ENCODE measurements around the gene CBL.
"Not testable (repeated sequence)": the region's sequence is repeated elsewhere in the genome, so short reads cannot be mapped to it uniquely, and the experiment has no call there.

The CBL gene

DNA sequence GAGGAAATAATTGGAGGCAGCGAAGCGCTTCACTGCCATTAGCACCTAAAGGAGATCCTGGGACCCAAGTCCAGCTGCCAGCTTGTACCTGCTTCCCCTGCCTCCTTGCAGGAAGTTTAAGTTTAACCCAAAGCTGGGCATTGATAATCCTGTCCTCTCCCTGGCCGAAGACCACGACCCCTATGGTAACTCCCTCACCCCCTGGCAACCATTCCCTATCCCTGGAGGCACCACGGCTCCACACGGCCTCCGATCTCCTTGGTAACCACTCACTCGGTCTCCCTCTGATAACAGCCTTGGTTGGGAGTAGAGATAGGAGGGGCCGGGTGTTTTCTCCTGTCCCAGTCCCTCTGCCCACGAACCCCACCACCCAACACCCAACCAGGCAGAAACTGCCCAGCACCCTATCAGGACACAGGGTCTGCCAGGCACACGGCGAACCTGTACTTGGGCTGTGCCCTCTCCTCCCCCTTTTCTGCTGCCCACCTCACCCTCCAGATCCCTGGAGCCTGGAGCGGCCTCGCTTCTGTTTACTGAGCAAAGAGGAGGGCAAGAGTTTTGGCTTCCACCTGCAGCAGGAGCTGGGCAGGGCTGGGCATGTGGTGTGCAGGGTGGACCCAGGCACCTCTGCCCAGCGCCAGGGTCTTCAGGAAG lies 20.0 kb upstream of the CBL start:
- DNase-seq = no peak

DNA sequence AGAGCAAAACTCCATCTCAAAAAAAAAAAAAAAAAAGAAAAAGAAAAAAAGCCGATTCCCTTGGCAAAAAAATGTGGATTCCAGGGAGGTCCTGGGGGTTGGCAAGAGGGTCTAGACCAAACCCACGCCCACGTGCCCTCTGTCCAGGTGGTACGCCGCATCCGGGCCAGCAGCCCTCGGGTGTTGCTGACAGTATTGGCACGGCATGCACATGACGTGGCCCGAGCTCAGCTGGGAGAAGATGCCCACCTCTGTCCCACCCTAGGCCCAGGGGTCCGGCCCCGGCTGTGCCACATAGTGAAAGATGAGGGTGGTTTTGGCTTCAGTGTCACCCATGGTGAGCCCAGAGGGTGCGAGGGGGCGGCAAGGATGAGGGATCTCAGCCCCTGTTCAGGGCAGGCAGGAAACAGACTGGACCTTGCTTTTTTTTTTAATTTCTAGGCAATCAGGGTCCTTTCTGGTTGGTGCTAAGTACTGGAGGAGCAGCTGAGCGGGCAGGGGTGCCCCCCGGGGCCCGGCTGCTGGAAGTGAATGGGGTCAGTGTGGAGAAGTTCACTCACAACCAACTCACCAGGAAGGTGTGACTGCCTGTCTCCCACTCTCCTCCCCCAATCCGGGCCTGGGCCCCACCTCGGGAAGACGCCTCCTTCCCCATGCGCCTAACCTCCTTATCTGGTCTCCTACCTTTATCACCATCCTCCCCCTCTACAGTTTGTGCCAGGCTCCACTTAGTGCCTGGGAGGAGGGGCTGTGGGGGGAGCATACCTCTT lies 18.8 kb upstream of the CBL start:
- DNase-seq = no peak

DNA sequence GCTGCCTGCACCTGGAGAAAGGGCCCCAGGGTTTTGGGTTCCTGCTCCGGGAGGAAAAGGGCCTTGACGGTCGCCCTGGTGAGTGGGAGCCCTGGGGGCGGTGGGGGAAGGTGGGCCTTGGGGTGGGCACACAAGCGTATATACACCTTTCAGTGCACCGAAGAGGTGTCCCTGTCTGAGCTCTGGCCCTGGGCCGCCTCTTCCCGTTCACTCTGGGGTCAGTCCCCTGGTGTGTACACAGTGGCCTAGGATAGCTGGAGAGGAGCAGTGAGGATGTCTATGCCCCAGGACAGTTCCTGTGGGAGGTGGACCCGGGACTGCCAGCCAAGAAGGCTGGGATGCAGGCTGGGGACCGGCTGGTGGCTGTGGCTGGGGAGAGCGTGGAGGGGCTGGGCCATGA lies 18.1 kb upstream of the CBL start:
- no peak for DNase-seq

DNA sequence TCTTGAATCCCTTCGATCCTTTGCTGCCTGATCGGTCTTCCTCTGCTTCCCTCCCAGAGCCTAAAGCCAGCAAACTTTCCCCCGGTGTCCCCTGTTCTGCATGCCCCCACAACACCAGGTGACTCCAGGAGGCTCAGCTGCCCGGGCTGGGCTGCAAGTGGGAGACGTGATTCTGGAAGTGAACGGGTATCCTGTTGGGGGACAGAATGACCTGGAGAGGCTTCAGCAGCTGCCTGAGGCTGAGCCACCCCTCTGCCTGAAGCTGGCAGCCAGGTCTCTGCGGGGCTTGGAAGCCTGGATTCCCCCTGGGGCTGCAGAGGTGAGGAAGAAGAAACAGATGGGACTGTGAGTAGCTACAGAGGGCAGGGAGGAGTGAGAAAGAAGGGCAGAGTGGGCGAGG lies 17.3 kb upstream of the CBL start:
- no peak for DNase-seq

DNA sequence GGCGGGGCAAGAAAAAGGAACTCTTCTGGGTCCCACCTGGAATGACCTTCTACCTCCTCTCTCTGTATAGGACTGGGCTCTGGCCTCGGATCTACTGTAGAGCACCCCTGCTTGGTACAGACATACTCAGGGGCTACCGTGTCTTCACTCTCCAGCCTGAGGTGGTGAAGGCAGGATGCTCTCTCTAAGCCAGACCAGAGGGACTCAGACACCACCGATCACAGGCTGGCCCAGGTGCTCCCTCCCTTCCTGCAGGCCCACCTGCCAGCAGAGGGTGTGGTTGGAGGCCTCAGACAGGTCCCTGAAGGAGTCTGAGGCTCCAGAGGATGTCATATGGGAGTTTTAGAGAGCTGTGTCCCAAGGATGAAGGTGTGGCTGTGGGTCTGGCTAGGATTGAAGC lies 16.7 kb upstream of the CBL start:
- no peak for DNase-seq

DNA sequence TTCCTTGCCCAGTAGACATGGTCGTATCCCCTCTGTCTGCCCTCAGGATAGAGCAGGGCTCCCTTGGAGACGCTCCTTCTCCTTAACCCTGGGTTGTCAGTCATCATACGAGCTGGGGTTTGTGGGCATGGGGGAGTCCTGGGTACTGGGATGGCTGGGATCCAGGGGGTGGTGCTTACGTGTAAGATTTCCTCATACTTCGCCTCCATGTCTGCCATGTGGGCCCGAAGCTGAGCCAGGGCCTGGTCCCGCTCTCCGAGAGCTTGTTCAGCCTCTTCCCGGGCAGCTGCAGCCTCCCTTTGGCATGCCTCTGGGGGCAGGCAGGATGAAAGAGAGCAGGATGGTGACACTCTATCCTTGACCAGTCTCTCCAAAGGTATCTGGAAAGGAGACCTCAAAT lies 15.6 kb upstream of the CBL start:
- no peak for DNase-seq

DNA sequence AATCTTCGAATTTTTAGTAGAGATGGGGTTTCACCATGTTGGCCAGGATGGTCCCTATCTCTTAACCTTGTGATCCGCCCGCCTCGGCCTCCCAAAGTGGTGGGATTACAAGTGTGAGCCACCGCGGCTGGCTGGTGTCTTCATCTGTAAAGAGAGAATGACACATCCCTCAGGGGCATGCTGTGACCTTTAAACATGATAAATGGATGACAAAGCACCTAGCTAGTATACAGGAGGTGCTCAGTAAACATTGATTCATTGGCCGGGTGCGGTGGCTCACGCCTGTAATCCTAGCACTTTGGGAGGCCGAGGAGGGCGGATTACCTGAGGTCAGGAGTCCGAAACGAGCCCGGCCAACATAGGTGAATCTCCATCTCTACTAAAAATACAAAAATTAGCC lies 14.9 kb upstream of the CBL start:
- DNase-seq = not testable (repeated sequence)

DNA sequence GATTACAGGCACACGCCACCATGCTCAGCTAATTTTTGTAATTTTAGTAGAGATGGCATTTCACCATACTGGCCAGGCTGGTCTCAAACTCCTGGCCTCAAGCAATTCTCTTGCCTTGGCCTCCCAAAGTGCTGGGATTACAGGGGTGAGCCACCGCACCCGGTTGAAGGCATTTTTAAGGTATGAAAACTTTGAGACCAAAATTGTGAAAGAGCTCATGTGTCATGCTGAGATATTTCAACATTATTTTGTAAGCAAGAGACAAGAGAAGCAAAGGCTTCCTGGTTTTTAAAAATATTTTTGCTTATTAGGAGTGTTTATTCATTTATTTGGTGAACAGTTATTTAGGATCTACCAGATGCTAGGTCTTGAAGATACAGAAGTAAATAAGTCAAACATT lies 14.0 kb upstream of the CBL start:
- DNase-seq = no peak

DNA sequence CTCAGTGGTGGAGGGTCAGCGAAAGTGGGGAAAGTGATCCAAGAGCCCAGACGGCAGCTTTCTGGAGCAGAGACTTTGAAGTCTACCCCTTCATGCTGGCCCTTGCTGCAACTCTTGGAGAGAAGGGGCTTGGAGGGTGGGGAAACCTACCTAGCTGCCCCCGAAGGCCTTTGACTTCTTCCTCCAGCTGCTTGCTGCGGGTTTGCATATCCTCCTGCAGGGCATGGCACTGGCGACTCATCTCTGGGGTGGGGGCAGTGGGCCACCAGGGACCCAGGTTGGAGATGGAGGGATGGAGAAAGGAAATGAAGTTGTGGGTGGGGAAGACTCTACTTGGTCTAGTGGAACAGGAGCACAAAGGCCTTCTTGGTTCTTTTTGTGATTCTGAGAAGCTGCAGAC lies 13.1 kb upstream of the CBL start:
- no peak for DNase-seq

DNA sequence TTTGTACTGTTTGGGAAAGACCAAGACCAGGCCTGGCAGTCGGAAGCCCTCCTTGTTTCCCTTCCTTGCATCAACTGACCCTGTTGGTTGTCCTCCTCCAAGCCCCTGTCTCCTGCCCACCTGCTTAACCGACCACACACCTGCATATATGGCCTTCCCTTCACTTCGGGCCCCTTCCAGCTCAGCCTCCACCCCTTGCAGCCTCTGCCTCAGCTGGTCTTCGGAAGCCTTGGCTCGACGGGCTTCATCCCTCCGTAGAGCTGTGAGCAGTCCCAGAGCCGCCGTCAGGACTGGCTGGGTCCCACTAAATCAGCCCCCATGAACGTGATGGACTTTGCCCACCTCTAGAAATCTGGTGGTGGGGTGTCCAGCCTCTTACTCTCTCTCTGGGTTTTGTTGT lies 12.5 kb upstream of the CBL start:
- no peak for DNase-seq

DNA sequence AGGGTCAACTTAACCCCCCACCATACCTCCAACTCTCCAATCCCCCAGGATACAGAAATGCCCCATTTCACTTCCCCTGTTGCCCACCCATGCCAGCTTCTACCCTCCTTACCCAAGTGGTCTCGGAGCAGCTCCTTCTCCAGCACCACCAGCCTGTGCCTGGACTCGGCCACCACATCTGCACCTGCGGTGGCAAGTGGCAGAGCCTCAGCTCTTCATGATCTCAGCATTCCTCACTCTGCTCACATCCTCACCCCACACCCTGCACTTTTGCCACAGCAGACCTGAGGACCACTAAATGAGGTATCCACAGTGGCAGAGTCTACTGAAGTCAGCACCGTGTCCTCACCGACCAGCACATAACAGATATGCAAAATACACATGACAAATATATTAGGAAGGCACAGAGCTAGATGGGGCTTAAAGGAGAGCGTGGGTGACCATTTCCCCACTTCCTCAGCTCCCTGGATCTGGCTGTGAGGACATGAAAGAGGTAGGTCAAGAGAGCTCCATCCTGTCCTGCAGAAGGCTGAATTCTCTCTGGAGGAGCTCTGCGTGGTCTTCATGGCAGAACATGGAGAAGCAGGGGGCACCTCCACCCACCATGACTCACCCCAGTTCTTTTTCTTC lies 11.2 kb upstream of the CBL start:
- no peak for DNase-seq

DNA sequence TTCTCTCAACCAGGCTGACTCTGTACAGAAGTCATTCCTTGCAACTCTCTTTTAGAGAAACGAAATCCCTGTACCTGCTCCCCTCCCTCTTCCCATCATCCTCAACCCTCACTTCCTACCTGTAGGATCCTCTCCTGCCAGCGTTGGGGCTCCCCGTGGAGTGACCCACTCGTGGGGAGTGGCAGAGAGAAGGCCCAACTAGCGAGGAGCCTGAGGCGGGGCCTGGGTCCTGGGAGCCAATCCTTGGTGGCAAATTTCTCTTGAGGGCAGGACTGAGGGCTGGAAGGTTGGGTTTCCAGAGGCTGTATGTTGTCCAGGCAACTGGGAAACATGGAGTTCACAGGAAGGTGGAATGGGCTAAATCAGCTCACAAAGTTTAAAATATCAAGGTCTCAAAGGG lies 10.5 kb upstream of the CBL start:
- peak; percentile 35 for DNase-seq

DNA sequence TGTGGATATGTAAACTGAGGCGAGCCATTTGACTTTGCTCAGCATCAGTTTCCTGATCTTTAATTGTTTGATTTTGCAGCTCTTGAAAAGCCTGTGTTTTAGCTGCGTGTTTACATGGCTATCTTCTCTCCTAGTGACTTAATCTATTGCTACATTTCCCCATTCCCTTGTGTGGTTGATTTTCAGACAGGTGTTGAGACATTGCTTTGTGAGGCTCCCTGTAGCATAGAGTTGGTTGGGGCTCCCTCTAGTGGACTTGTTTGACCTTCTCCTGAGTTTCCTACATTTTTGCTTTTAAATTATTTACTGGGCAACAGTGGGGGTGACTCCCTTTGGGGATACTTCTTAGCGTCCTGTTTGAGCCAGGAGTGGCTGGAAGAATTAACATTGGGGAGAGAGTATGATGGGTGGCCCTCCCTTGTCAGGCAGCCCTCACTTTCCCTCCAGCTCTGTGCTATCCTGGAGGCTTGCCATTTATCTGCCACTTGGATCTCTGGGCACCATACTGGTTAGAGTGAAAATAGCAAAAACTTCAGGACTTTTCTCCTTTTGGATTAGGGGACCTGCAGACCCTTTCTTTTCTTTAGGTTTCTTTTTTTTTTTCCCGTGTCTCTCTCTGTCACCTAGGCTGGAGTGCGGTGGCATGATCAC lies 9.2 kb upstream of the CBL start:
- DNase-seq = peak; percentile 80

DNA sequence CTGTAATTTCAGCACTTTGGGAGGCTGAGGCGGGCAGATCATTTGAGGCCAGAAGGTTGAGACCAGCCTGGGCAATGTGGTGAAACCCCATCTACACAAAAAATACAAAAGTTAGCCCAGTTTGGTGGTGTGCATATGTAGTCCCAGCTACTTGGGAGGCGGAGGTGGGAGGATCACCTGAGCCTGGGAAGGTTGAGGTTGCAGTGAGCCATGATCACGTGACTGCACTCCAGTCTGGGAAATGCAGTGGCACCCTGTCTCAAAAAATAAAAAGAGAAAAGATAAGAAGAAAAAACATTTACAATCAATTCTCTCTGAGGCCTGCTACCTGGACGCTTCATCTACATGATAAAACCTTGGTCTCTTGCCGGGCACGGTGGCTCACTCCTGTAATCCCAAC lies 7.2 kb upstream of the CBL start:
- no peak for DNase-seq

DNA sequence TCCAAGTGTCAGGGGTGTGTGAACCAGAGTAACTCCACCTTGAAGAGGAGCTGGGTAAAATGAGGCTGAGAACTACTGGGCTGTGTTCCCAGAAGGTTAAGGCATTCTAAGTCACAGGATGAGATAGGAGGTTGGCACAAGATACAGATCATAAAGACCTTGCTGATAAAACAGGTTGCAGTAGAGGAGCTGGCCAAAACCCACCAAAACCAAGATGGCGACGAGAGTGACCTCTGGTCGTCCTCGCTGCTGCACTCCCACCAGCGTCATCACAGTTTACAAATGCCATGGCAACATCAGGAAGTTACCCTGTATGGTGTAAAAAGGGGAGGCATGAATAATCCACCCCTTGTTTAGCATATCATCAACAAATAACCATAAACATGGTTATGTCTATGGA lies 4.9 kb upstream of the CBL start:
- DNase-seq = not testable (repeated sequence)

DNA sequence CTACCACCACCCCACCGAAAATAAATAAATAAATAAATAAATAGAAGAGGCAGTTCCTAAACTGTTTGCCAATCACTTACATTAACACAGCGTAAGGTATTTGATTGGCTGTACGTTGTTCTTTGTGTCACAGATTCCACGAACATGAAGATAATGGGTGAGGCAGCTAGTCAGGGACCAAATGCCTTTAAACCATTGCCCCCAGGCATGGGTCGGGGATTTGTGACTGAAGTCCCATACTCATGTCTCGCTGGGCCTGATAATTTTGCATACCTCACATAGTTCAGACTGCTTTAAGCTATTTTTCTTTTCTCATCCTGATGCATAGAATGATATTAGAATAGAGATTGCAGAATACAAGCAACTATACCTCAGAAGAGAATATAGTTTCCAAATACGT lies 3.6 kb upstream of the CBL start:
- no peak for DNase-seq

DNA sequence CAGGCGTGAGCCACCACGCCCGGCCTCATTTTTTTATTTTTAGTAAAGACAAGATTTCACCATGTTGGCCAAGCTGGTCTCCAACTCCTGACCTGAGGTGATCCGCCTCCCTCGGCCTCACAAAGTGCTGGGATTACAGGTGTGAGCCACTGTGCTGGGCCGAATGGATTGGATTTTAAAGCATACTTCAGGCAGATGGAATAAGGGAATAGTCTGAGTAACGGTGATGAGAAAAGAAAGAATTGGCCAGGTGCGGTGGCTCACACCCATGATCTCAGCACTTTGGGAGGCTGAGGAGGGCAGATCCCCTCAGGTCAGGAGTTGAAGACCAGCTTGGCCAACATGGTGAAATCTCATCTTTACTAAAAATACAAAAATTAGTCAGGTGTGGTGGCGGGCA lies 2.1 kb upstream of the CBL start:
- DNase-seq = no peak

DNA sequence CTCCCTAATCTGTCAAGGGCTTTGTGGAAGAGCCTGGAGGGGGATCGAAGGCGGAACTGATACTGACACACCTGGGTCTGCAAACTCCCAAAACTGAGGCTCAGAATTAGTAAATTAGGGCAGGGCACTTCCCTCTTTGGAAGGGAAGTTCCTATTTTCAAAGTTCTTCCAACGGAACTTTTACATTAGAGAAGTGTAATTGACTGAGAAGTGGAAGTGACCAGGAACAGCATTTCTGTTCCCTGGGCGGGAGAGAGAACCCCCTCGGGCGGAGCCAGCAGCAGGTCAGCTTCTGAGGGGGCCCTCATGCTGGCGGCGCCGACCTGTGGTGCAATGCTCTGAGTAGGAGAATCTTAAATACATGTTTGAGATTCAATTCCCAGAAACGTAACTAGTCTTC lies 1.1 kb upstream of the CBL start:
- no peak for DNase-seq

DNA sequence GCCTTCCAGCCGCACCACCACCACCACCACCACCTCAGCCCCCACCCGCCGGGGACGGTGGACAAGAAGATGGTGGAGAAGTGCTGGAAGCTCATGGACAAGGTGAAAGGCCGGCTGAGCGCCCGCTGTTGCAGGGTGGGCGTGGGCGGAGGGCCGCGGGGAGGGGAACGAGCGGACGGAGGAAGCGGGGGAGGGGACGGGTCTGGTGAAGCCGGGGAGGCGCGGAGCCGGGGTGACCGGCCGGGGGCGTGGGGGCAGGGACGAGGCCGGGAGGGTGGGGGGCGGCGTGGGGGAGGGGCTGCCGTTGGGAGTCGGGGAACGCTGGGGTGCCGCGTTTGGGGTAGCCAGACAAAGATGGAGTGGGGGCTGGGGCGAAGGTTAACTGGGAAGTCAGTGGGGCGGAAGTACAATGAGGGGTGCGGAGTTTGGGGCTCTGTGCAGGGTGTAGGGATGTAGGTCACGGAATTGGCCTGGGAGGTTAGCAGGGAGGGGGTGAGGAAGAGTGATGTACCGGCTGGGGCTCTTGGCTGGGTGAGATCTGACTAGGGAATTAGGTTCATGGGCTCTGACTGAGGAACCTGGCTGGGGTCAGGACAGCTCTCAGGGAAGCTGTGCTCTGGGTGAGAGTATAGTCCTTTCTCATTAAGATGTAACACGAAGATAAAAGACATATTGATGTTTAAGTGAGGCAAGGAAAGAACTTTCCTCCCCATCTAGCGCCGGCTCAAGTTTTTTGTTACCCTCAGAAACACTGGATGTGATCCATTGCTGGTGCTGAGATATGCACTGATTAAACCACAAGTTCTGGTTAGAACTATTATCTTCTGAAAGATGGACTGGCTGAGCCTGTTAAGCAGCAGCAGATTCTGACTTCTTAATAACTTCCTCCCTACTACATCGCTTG lies 624 bp downstream of the CBL start:
- DNase-seq = peak; percentile 11

DNA sequence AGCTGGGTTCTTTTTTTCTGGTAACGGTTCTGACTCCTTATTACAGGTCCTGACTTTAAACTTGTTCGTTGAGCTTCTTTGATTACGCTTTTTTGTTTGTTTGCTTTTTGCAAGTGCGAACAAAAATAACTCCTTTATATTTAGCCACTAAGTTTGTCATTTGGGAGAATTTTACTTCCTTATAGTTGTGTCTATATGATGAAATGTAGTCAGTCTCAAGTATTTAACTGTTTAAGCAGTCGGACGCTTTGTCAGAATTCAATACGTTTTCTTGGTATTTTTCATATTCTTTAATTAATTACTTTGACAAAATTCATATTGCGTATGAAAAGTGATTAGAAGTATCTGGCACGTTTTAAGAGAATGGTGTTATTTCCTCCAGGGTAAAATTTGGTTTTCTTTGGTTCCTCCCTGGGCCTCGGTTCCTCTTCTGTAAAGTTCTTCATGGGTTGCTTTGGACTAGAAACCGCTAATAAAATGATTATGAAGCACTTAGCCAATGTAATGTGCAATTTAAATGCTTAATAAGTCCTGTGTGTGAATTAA lies 1.3 kb downstream of the CBL start:
- no peak for DNase-seq

DNA sequence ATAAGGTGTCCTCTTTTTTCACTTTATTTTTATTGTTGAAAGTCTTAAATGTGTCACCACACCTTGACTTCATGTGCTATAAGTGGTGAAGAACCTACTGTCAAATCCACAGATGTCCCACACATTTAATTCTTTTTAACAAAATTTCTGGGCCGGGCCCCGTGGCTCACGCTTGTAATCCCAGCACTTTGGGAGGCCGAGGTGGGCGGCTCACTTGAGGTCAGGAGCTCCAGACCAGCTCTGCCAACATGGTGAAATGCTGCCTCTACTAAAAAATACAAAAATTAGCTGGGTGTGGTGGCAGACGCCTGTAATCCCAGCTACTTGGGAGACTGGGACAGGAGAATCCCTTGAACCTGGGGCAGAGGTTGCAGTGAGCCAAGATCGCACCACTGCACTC lies 3.0 kb downstream of the CBL start:
- no peak for DNase-seq

DNA sequence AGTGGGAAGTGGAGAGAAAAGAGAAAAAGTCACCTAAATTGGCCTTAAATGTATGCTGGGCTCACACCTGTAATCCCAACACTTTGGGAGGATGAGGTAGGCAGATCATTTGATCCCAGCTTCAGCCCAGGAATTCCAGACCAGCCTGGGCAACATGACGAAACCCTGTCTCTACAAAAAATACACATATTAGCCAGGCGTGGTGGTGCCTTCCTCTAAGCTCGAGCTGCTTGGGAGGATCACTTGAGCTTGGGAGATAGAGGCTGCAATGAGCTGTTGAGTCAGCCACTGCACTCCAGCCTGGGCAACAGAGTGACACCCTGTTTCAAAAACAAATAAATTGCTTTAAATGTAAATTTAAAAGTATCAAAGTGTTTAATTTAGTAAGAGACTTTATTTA lies 3.9 kb downstream of the CBL start:
- DNase-seq = no peak
